G401.6 (cell line): ENCODE data around the gene ZNF629.

Source experiments
- FAIRE-seq: peaks from 2 replicates; lab custom pipeline; 2012; peaks lifted over from hg19 to GRCh38; lab: Jason Lieb, UNC

ZNF629 gene

GRCh38 chr16:30767767-30768465 lies 19.1 kb downstream of the ZNF629 start:
- FAIRE-seq: no peak

DNA sequence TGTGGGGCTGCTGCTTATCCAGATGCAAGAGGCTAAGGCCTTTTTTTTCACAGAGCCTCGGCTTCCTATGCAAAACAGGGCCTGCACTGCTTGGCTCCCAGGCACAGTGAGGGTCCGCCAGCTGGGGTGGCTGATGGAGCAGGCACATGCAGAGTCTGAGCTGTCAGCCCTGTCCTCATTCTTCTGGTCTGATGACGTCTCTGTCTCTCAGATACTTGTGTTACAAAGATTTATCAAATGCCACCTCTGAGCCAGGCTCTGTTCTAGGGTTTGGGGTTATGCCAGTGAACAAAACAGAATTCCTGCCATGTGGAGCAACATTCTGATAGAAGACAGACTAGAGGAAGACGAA lies 20.1 kb downstream of the ZNF629 start:
- no peak for FAIRE-seq

DNA sequence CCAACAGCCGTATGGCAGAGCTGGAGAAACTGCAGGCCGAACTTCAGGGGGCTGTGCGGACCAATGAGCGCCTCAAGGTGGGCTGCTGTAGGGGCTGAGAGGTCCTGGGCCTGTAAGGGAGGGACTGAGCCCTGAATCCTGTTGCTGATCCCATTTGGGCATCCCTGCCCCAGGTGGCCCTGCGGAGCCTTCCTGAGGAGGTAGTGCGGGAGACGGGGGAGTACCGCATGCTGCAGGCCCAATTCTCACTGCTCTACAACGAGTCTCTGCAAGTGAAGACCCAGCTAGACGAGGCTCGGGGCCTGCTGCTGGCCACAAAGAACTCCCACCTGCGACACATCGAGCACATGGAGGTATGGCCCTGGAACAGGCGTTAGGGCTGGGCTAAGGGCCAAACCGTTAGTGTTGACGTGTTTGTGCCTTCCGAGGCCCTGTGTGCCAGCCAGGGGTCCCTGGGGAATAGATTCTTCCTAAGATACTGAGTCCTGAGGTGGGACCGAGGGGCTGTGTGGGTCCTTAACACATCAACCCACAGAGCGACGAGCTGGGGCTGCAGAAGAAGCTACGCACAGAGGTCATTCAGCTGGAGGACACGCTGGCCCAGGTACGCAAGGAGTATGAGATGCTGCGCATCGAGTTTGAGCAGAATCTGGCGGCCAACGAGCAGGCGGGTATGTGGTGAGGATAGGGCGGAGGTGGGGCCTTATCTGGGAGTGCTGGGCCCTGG lies 20.6 kb downstream of the ZNF629 start:
- FAIRE-seq: no peak

GRCh38 chr16:30764816-30765465 lies 22.1 kb downstream of the ZNF629 start:
- FAIRE-seq: no peak

GRCh38 chr16:30764086-30764485 lies 22.9 kb downstream of the ZNF629 start:
- FAIRE-seq: no peak

DNA sequence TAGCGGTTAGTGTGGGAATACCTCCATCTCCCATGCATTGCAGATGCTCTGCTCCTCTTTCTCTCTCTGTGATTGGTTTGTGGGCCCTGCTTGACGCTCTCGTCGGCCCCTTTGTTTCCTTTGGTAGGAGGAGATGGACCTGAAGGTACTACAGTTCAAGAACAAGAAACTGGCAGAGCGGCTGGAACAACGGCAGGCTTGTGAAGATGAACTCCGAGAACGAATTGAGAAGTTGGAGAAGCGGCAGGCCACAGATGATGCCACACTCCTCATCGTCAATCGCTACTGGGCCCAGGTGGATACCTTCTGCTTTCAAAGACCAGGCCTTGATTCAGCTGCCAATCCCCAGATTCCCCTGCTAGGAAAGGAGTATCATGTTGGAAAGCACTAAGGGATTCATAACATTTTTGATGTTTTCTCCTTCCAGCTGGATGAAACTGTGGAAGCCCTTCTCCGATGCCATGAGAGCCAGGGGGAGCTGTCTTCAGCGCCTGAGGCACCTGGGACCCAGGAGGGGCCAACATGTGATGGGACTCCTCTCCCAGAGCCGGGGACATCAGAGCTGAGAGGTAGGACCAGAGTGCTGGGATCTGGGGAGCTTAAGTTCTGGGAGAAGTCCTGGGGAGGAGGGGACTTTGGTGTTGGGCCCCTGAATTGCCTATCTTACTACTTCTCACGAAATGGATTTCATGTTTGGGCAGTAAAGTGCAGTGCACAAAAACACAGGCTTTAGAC lies 23.8 kb downstream of the ZNF629 start:
- FAIRE-seq: no peak

DNA sequence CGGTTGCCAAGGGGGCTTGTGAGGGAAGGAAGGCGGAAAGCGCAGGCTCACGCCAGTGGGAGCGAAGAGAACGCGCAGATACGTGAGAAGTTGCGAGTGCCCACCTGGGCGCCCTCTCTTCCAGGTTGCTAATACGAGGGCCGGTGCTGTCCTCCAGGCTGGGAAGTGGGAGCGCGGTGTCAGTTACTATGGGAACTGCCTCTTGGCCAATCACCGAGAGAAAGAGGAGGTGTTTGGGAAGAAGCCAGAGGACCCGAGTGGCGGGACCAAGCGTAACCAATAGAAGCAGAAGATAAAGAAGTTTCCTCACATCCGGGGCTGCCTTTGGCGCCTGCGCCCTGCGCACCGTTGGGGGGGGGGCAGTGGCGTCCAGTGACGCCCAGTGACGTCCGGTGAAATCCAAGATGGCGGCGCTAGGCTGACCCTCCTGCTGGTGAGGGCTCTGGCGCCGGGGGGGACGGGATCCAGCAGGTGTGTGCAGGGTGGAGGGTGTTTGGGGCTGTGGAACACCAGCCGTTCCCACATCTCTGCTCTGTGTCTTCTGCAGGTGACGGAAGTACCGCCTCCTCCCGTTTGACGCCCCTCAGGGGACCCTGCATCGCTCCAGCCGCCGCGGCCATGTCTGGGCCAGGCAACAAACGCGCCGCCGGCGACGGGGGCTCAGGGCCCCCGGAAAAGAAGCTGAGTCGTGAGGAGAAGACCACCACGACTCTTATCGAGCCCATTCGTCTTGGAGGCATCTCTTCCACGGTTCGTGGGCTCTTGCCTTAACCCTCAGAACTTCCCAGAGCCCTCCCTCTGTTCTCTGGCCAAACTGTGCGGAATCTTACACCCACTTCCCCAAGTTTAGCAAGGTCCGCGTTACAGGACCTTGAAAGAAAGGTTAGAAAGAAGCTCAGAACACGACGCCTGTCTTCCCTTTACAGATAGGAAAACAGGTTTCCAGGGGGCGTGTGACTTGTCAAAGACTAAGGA lies 24.8 kb downstream of the ZNF629 start, which contains the start of the genes CFAP119 and RNF40:
TSS of gene CFAP119 (minus strand) at position 135 of the 975 bp plus-strand sequence. CDS start 314 bp downstream, outside the sequence.
TSS of gene RNF40 (plus strand) at position 395 of the 975 bp plus-strand sequence. CDS start at position 619, 224 bp downstream.
- peak; percentile 99 for FAIRE-seq

DNA sequence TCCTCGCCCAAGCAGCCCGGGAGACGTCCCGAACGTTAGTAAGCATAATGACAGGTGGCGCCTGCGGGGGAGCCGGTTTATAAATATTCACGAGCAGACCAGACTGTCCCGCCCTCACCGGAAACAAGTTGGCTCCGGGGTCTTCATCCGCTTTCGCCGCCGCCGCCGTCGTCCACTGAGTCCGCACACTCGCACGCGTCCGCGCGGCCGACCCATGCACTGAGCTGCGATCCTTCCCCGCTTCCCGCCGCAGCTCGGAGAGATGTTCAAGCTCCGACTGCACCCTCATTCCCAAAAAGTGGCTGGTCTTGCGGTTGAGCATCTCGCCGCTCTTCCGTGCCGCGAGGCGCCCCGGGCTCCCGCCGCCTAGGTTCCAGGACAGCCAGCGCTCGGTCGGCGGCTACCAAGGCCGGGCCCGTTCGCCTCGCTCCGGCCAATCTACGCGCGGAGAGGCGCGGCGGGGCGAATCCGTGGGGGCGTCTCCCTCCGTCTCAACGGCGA lies 25.5 kb downstream of the ZNF629 start:
- FAIRE-seq: no peak

DNA sequence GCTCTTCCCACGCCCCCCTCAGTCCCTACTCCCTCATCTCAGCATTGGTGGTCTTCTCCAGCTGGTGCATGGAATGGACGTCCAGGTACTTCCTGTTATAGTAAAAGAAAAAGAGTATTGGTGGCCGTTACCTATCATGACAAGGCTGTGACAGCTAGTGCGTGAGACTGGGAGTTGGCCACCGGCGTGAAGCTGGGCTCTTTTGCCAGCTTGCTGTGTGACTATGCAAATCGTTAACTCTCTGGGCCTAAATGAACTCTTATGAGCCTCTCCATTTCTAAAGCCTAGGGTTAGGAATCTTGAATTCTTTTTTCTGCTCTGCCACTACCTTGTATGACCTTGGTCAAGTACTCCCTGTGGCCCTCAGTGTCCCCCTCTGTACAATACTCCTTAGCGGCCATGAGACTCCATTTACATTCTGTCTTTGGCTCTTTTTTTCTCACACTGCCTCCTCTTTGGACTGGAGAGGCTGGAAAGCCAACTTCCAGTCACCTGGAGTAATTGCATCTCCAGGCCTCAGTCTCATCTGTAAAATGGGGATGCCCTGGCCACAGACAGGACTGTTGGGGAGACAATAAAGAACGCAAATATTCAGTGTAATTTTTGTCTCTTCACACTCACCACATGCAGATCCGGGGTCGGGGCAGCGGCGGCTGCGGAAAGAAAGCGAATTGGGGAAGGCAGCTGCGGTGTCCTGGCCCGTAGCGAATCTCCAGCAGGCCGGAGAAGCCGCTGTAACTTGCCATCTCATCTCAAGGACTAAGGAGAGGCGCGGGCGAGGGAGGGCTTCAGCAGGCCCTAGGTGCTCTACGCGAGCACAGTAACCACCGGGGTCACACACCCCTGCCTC lies 26.2 kb downstream of the ZNF629 start:
- FAIRE-seq: no peak

DNA sequence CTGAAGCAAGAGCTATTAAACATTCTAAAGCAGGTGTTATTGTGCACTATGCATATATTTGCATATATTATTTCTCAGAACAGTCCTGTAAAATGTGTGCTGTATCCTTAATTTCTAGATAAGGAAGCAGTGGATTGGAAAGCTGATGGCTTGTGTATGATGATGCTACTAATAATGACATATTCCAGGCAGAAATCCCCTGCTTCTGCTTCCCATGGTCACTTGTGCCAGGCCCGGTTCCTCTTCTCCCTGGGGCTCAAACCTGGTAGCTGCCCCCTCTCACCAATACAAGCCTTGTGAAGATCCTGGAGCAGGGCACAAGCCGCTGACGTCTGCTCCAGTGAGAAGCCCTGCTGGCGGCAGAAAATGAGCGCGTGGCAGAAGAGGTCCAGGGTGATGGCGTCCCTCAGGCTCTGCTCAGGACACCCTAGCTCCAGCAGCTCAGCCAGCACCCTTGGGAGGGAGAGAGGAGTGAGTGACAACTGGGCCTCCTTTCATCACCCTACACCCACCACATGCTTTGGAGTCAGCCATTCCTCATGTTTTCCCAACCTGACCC lies 26.9 kb downstream of the ZNF629 start:
- no peak for FAIRE-seq

GRCh38 chr16:30758988-30759491 lies 28.0 kb downstream of the ZNF629 start:
- FAIRE-seq: no peak

GRCh38 chr16:30757316-30757715 lies 29.7 kb downstream of the ZNF629 start:
- no peak for FAIRE-seq

GRCh38 chr16:30756781-30757100 lies 30.3 kb downstream of the ZNF629 start:
- FAIRE-seq: no peak

- no peak for FAIRE-seq
Observed at GRCh38 chr16:30755955-30756780, 30.8 kb downstream of the ZNF629 start.

DNA sequence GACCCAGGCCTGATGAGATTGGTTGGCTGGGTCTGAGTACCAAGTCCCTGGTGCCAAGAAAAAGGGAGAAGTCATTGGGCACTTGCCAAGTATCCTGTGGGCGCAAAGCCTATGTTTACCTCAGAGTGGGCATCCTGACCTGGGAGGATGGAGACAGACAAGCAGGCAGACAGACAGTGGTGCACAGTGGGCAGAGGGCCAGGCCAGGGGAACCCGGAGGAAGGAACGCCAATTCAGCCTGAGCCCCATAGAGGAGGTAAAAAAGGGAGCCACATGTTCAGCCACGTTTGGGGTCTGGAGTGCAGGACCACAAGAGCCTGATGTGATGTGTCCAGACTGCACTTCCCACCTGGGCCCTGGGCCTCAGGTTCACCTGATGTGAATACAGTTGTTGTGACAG lies 33.4 kb downstream of the ZNF629 start:
- FAIRE-seq: no peak

DNA sequence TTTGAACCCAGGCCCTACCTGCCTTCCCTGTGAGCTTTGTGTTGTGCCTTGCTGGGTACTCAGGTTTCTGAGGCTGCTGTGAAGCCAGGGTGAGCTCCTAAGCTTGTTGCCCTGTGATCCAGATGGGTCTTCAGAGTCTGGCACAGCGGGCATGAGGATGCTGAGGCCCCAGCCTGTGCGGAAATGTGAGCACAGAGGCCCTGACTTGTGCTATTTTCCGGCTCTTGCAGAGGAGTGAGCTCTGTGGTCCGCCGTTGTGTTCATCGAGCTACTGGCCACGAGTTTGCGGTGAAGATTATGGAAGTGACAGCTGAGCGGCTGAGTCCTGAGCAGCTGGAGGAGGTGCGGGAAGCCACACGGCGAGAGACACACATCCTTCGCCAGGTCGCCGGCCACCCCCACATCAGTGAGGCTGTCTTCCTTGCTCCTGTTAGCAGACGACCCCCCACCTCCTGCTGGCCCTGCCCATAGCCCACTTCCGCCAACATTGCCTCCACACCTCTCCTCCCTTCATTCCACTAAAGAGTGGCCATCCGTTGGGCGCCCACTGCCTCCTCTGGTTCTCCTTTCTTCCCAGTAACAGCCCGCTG lies 36.0 kb downstream of the ZNF629 start:
- no peak for FAIRE-seq

DNA sequence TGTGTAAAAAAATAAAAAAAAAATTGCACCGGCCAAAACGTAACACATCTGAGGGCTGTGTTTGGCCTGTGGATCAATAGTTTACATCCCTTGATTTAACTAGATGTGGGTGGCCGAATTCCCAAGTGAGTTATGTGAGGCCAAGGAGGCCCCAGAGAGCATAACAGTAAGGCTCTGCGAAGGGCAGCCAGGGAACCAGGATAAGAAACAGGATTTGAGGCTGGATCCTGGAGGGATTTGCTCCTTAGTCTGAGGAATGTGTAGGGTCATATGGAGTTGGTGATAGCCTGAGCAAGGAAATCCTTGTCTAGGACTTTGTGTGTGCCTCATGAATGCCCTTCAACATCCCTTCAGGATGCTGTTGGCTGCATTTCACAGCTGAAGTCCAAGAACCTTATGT lies 36.8 kb downstream of the ZNF629 start:
- no peak for FAIRE-seq

DNA sequence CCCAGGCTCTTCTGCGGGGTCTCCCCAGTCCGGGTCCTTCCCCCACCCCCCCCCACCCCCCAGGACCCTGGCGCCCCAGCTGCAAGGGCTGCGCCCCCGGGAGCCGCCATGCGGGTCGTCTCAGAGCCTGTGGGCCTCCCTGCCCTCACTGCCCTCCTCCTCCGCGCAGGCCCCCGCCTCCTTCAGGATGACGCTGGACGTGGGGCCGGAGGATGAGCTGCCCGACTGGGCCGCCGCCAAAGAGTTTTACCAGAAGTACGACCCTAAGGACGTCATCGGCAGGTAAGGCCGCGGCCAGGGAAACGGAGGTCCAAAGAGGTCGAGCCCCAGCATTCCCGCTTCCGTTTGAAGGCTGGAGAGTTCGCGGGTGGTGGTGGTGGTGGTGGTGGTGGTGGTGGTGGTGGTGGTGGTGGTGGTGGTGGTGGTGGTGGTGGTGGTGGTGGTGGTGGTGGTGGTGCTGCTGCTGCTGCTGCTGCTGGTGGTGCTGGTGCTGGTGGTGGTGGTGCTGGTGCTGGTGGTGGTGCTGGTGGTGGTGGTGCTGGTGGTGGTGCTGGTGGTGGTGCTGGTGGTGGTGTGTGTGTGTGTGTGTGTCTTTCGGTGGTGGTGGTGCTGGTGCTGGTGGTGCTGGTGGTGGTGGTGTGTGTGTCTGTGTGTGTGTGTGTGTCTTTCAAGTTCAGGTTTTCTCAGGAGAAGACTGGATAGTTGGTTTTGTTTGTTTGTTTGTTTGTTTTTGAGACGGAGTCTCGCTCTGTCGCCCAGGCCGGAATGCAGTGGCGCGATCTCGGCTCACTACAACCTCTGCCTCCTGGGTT lies 38.2 kb downstream of the ZNF629 start:
- FAIRE-seq: no peak
